HFF-Myc (cell line): Measurements from ENCODE around the gene MANEA.

Experiments used
- DNase-seq: peaks from one replicate; pipeline ENCODE4 v3.0.0-alpha.2; 2011; ENCODE audit warnings: low read depth; ENCODE audit errors: extremely low read depth
- H3K4me3 ChIP-seq: replicated peaks from 2 replicates; pipeline ENCODE4 v1.5.1; 2011; ENCODE audit warnings: low read depth, mild to moderate bottlenecking, control low read depth, low read length
- TF ChIP-seq, protein P1 (sequence below): IDR thresholded peaks from 2 replicates; pipeline ENCODE4 v1.5.1; 2012; ENCODE audit warnings: mild to moderate bottlenecking, low read depth, low read length, control low read depth; ENCODE audit errors: missing control alignments

MANEA gene, protein sequence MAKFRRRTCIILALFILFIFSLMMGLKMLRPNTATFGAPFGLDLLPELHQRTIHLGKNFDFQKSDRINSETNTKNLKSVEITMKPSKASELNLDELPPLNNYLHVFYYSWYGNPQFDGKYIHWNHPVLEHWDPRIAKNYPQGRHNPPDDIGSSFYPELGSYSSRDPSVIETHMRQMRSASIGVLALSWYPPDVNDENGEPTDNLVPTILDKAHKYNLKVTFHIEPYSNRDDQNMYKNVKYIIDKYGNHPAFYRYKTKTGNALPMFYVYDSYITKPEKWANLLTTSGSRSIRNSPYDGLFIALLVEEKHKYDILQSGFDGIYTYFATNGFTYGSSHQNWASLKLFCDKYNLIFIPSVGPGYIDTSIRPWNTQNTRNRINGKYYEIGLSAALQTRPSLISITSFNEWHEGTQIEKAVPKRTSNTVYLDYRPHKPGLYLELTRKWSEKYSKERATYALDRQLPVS

DNA sequence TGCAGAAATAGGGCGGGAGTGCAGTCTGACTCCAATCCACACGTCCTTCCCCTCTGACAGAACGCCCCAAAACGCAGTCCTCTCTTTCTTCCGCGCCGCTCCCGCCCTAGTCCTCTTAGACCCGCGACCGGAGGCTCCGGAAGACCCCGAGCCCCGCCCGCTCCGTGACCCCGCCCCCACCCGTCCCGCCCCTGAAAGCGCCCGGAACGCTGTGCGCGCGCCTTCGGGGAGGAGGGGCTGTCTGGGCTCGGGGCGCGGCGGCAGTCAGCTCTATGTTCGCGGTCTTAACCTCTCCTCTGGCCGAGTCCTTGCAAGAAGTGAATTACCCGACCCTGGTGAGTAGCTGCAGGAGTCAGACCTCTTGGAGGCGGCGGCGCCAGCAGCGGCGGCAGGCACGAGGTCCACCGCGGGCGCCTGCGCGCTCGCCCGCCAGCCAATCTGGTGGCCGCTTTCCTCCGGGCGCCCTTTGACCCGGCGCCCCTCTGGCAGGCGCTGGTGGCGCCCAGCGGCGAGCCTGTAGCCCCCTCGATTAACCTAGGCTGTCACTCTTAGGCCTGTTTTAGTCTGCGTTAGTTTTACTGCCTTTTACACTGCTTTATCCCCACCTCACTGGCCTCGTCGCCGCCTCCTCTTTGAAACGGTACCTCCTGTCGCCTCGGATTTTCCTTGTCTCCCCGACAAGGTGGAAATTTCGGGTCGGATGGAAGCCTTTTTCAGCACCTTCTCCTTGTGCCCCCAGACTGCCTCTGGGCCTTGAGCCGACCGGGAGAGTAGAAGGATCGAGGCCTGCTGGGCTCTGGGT, at the start of gene MANEA:
Gene MANEA (plus strand): TSS at position 232 of the 802 bp plus-strand sequence. CDS start 8,905 bp downstream, outside the sequence.
- peak within 1 kb of the TSS; percentile 61 for H3K4me3 ChIP-seq
- TF ChIP-seq, protein P1, sequence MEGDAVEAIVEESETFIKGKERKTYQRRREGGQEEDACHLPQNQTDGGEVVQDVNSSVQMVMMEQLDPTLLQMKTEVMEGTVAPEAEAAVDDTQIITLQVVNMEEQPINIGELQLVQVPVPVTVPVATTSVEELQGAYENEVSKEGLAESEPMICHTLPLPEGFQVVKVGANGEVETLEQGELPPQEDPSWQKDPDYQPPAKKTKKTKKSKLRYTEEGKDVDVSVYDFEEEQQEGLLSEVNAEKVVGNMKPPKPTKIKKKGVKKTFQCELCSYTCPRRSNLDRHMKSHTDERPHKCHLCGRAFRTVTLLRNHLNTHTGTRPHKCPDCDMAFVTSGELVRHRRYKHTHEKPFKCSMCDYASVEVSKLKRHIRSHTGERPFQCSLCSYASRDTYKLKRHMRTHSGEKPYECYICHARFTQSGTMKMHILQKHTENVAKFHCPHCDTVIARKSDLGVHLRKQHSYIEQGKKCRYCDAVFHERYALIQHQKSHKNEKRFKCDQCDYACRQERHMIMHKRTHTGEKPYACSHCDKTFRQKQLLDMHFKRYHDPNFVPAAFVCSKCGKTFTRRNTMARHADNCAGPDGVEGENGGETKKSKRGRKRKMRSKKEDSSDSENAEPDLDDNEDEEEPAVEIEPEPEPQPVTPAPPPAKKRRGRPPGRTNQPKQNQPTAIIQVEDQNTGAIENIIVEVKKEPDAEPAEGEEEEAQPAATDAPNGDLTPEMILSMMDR, result no peak
- DNase-seq, result peak; percentile 51

DNA sequence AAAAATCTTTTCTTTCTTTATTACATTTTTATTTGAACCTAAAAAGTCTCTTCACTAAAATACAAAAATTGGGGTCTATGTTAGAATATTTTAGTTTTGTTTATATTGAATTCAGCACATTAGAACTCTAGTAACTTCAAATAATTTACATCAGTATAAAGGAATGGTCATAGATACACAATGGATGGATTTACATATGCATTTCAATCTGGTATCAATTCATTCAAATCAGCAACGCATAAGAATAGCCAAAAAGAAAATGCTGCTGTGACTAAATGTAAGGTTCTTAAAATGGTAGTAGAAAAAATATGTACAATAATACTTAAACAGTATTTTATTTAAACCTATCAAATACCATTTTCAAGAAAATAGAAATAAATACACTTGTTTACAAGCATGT, 47.6 kb upstream of the MANEA start:
- DNase-seq, result no peak
- TF ChIP-seq, protein P1, result no peak
- H3K4me3 ChIP-seq, result no peak overlapping the region

DNA sequence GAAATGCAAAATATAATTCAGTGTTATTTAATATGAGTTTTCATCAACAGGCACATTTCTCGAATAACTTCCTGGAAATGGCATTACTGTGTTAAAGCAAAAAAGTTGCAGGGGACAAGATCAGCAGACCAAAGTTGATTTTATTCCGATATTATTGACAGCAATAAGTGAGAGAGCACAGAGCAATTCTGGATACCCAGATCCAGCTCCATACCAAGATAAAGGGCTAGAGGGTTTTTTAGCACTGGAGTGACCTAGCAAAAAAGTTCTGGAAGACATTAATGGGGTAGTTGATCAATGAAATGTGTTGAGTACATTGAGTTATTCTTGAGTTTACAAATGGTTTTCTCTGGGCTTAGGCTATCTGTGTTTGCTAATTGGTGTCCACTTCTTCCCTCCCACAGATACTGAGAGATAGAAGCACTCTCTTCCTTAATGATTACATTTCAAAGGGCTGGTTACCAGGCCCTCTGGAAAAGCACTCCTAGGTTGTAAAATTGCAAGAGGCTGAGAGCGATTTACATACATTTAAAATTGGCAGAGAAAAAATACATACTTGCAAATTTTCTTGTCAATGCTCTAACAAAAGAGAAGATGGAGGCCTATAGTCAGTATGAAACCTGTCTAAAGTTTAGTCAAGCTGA, 47.0 kb upstream of the MANEA start:
- TF ChIP-seq, protein P1, result no peak
- no peak overlapping the region for H3K4me3 ChIP-seq
- no peak for DNase-seq

DNA sequence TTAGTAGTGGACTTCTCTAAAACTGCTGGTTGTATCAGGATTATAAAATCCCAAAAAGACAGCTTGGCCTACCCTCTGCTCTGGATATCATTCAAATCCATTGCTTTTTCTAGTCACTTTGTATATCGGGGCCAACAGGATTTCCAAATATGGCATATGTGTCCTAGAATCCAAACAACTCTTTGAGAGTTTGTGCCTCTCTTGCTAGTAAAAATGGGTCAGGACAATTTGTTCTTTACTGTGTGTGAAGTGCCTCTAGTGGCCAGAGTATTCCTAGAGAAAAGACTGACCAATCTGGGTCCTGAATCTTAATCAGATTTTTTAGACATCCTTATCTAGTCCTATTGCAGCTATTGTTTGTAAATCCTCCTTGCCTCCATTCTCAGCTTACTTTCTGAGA, 33.5 kb upstream of the MANEA start:
- H3K4me3 ChIP-seq, result no peak overlapping the region
- TF ChIP-seq, protein P1, result no peak
- DNase-seq, result no peak

DNA sequence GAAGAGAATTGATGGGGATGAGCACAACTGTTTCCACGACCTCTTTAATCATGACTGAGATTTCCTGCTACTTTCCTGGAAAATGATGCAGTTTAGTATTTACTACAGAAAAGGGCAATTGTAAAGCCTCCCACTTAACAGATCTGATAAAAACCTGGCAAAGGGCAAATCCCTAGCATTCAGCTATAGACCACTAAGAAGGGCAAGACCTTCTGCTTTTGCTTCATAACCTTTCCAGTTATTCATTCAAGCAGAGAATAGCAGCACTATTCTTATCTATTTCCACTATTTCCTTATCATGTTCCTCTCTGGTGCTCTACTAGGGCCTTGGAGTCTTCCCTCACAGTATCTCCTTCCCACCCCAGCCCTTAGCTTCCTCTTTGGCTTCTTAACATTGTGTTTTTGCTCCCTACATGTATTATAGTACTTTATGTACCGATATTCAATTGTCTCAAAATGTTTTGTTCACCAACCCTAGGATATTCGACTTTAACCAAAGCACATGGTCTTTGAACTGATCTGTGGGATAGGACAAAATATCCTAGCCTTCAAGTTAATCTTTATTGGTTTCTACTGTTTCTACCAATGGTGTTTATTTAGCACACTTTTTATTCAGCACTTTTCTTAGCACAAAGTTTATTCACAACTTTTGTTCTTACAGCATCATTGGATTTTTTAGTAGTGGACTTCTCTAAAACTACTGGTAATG, 32.7 kb upstream of the MANEA start:
- TF ChIP-seq, protein P1, result no peak
- H3K4me3 ChIP-seq, result no peak overlapping the region
- no peak for DNase-seq

DNA sequence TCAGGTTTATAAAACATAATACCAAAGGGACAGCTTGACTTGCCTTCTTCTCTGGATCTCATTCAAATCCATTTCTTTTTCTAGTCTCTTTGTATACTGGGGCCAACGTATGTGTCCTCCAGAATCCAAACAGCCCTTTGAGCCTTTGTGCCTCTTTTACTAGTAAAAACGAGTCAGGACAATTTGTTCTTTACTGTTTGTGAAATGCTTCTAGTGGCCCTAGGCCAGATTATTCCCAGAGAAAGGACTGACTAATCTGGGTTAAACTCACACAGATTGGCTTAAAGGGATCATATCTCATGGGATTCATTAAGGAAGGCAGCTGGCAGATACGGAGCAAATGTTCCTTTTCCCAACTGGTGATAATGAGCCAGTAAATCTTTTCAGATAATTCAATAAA, 32.1 kb upstream of the MANEA start:
- DNase-seq, result no peak
- no peak overlapping the region for H3K4me3 ChIP-seq
- TF ChIP-seq, protein P1, result no peak
